Thymus (tissue), 11 donors: ENCODE data around the gene BEX1. TPM values are rescaled to one million over a fixed set of nuclear protein-coding genes. Genes with fewer than 3 reads are reported as not detected.
"Not testable (repeated sequence)": the region's sequence is repeated elsewhere in the genome, so short reads cannot be mapped to it uniquely, and the experiment has no call there.

Source experiments
- DNase-seq, 9 donors: peaks; one replicate each; pipeline ENCODE4 v3.0.0-alpha.2; 2013; ENCODE audit warnings: low spot score in 9 of 9, low read depth in 6 of 9, missing footprints in 1 of 9
- H3K27ac ChIP-seq, 2 donors: one replicate each; pipeline ENCODE4 v1.5.1; 2013; ENCODE audit warnings: control low read depth in 1 of 2, low read depth in 1 of 2, low read length in 1 of 2, mild to moderate bottlenecking in 1 of 2, moderate library complexity in 1 of 2
- H3K27me3 ChIP-seq, 2 donors: one replicate each; pipeline ENCODE4 v1.5.1; 2013; ENCODE audit warnings: low read length in 1 of 2; ENCODE audit not compliant: control insufficient read depth in 2 of 2, insufficient read depth in 1 of 2
- H3K36me3 ChIP-seq, 2 donors: one replicate each; pipeline ENCODE4 v1.5.1; 2013; ENCODE audit warnings: low read length in 1 of 2, mild to moderate bottlenecking in 1 of 2, moderate library complexity in 1 of 2; ENCODE audit not compliant: control insufficient read depth in 2 of 2, insufficient read depth in 2 of 2
- H3K4me1 ChIP-seq, 2 donors: one replicate each; pipeline ENCODE4 v1.5.1; 2013; ENCODE audit warnings: low read length in 2 of 2; ENCODE audit not compliant: control insufficient read depth in 2 of 2, insufficient read depth in 2 of 2
- H3K4me3 ChIP-seq, 2 donors: one replicate each; pipeline ENCODE4 v1.5.1; 2013; ENCODE audit warnings: low read length in 2 of 2, control low read depth in 1 of 2, mild to moderate bottlenecking in 1 of 2
- H3K9me3 ChIP-seq, 2 donors: one replicate each; pipeline ENCODE4 v1.5.1; 2013; ENCODE audit warnings: low read length in 1 of 2, mild to moderate bottlenecking in 1 of 2; ENCODE audit not compliant: control insufficient read depth in 2 of 2, insufficient read depth in 1 of 2
- WGBS: extraction: QIAGEN DNeasy Blood & Tissue Kit; methylation state at CpG from one replicate; pipeline ENCODE4 v1.1.7; 2013; 5-methylcytosine and 5-hydroxymethylcytosine counted together
- polyA plus RNA-seq: library from polyadenylated mRNA; stranded (reverse); fragments of 200-250 nt; gene quantifications from one replicate; pipeline ENCODE4 v1.2.3, GENCODE V29; 2013
- total RNA-seq: library from RNA; stranded (reverse); fragments of 120-200 nt; gene quantifications from one replicate; pipeline ENCODE4 v1.2.4, GENCODE V29; 2013
- donor health status: healthy.

The BEX1 gene
- total and polyA plus RNA-seq, 2 donors: 2.3 to 3.1 TPM

DNA sequence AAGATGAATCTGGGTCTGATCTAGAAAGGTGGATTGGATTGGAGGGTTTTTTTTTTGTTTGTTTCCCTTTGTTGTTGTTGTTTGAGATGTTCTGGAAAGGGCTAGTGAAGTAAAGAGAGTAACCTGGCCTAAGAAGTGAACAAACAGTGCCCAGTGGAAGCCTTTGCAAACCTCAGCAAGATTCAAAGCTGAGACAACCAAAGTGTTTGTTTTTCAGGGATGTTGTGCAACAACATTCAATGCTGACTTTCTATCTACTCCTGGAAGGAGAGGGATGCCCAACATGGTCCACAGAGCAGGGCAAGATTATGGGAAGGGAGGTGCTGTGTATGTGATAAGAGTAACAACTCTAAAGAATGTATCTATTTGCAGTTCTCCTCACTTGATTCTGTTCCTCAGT lies 11.3 kb downstream of the BEX1 start:
- no peak overlapping the region for H3K27ac ChIP-seq
- H3K4me3 ChIP-seq: no peak overlapping the region
- no peaks in the 10 kb centered on the region for H3K4me1 ChIP-seq
- H3K36me3 ChIP-seq: no peaks in the 10 kb centered on the region
- H3K27me3 ChIP-seq: no peaks in the 10 kb centered on the region
- no peaks in the 10 kb centered on the region for H3K9me3 ChIP-seq
- no peak for DNase-seq

GRCh38 chrX:103051260-103051789 lies 12.6 kb downstream of the BEX1 start:
- Histone ChIP-seq H3K9me3 (no peaks in the 10 kb centered on the region), H3K27ac (no peak overlapping the region), H3K36me3 (no peaks in the 10 kb centered on the region), H3K4me1 (no peaks in the 10 kb centered on the region), H3K4me3 (no peak overlapping the region), H3K27me3 (no peaks in the 10 kb centered on the region)
- no peak for DNase-seq
- 17% methylated on average over 8 of the region's 8 CpGs for WGBS

GRCh38 chrX:103033371-103033770 lies 30.6 kb downstream of the BEX1 start:
- not testable (repeated sequence) for H3K36me3 ChIP-seq, H3K4me1 ChIP-seq, H3K27me3 ChIP-seq, H3K27ac ChIP-seq, H3K9me3 ChIP-seq, DNase-seq, H3K4me3 ChIP-seq
- WGBS: 83% methylated on average over 1 of the region's 1 CpG

- WGBS: 51% methylated on average over 4 of the region's 4 CpGs
- DNase-seq: no peak
- Histone ChIP-seq H3K4me1 (no peaks in the 10 kb centered on the region), H3K27me3 (no peaks in the 10 kb centered on the region), H3K27ac (no peak overlapping the region), H3K4me3 (no peak overlapping the region), H3K9me3 (no peaks in the 10 kb centered on the region), H3K36me3 (no peaks in the 10 kb centered on the region)
Measured at GRCh38 chrX:103017542-103017941, 46.4 kb downstream of the BEX1 start.

GRCh38 chrX:103012945-103013344 lies 51.0 kb downstream of the BEX1 start:
- no peak overlapping the region for H3K27ac ChIP-seq
- H3K36me3 ChIP-seq: no peaks in the 10 kb centered on the region
- H3K27me3 ChIP-seq: no peaks in the 10 kb centered on the region
- H3K4me3 ChIP-seq: no peak overlapping the region
- H3K9me3 ChIP-seq: no peaks in the 10 kb centered on the region
- no peaks in the 10 kb centered on the region for H3K4me1 ChIP-seq
- no peak for DNase-seq
- 91% methylated on average over 3 of the region's 3 CpGs for WGBS

Other genes with a start within 250 kb of the BEX1 start
- 0.09 TPM for gene RAB40AL, start 126.9 kb downstream of the BEX1 start, total RNA-seq
- gene RAB40AL, start 126.9 kb downstream of the BEX1 start, polyA plus RNA-seq: 0.09 TPM
- gene NXF3, start 29.0 kb upstream of the BEX1 start, total RNA-seq: 0.05 TPM
- 0.68 TPM for gene NXF3, start 29.0 kb upstream of the BEX1 start, polyA plus RNA-seq
- gene BEX4, start 150.9 kb upstream of the BEX1 start, total RNA-seq: 39.0 TPM
- 105 TPM for gene BEX4, start 150.9 kb upstream of the BEX1 start, polyA plus RNA-seq
- 90.6 TPM for gene TCEAL8, start 191.0 kb upstream of the BEX1 start, total RNA-seq
- 116 TPM for gene TCEAL8, start 191.0 kb upstream of the BEX1 start, polyA plus RNA-seq
- 0.42 TPM for gene TCEAL5, start 212.6 kb upstream of the BEX1 start, total RNA-seq
- gene TCEAL5, start 212.6 kb upstream of the BEX1 start, polyA plus RNA-seq: 0.52 TPM
- 26.1 TPM for gene BEX2, start 246.8 kb upstream of the BEX1 start, total RNA-seq
- gene BEX2, start 246.8 kb upstream of the BEX1 start, polyA plus RNA-seq: 77.7 TPM